WTC11 (cell line): Measurements from ENCODE around the gene CLDN19.

Experiments
- CBFB ChIP-seq: sonication (generic); formaldehyde crosslinking; IDR thresholded peaks from 2 replicates; pipeline ENCODE4 v1.8.1; 2022; ENCODE audit warnings: mild to moderate bottlenecking, low read depth, missing genetic modification reagents
- CTCF ChIP-seq: fragments of 200-600 bp; IDR thresholded peaks from 2 replicates; pipeline ENCODE4 v1.8.0; 2022; ENCODE audit warnings: antibody characterized with exemption
- ESRRA ChIP-seq: sonication (generic); formaldehyde crosslinking; IDR thresholded peaks from 2 replicates; pipeline ENCODE4 v1.8.1; 2022; ENCODE audit warnings: mild to moderate bottlenecking, missing genetic modification reagents, borderline replicate concordance
- FOXP1 ChIP-seq: sonication (generic); formaldehyde crosslinking; IDR thresholded peaks from 2 replicates; pipeline ENCODE4 v1.8.0; 2022; ENCODE audit warnings: missing genetic modification reagents, mild to moderate bottlenecking, moderate library complexity, borderline replicate concordance
- MAX ChIP-seq: sonication (generic); formaldehyde crosslinking; IDR thresholded peaks from 2 replicates; pipeline ENCODE4 v1.8.0; 2022; ENCODE audit warnings: mild to moderate bottlenecking, missing genetic modification reagents
- NFYB ChIP-seq: sonication (generic); formaldehyde crosslinking; conservative IDR thresholded peaks from 2 replicates; pipeline ENCODE4 v1.8.0; 2022; ENCODE audit warnings: low read depth, missing genetic modification reagents
- PRRX2 ChIP-seq: fragments of 250-450 bp; sonication (Bioruptor Pico); IDR thresholded peaks from 2 replicates; pipeline ENCODE4 v1.8.0; 2021; ENCODE audit warnings: mild to moderate bottlenecking
- USF2 ChIP-seq: sonication (generic); formaldehyde crosslinking; IDR thresholded peaks from 2 replicates; pipeline ENCODE4 v1.8.1; 2023; ENCODE audit warnings: mild to moderate bottlenecking, missing genetic modification reagents, moderate library complexity
- ZNF317 ChIP-seq: sonication (generic); formaldehyde crosslinking; IDR thresholded peaks from 2 replicates; pipeline ENCODE4 v1.8.1; 2023; ENCODE audit warnings: low read depth, mild to moderate bottlenecking, moderate library complexity, missing genetic modification reagents, borderline replicate concordance
- TF ChIP-seq, protein P1 (sequence below): sonication (generic); formaldehyde crosslinking; IDR thresholded peaks from 2 replicates; pipeline ENCODE4 v1.8.1; 2023; ENCODE audit warnings: mild to moderate bottlenecking, missing genetic modification reagents
- TF ChIP-seq, protein P2 (sequence below): sonication (generic); formaldehyde crosslinking; IDR thresholded peaks from 2 replicates; pipeline ENCODE4 v1.8.0; 2023; ENCODE audit warnings: mild to moderate bottlenecking, missing genetic modification reagents
- TF ChIP-seq, protein P3 (sequence below): sonication (generic); formaldehyde crosslinking; IDR thresholded peaks from 2 replicates; pipeline ENCODE4 v1.8.1; 2022; ENCODE audit warnings: mild to moderate bottlenecking, missing genetic modification reagents, moderate library complexity, borderline replicate concordance

DNA sequence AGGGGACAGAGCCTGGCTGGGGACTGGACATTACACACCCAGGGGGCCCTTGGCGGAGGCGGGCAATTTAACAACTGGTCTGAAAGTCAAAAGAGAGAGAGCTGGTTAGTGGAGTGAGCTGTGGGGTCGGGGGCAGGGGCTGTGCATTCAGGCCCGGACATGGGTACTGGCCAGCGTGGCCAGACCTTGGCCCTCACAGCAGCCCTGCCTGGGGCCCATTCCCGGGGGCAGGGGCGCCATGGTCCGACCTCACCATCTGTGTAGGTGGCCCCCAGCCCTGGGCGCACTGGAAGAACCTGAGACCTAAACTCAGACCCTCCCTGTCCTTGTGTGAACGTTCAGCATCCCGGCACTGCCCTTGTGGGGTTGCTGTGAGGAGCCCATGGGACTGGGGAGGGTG, 5.0 kb downstream of the CLDN19 start:
- TF ChIP-seq NFYB (CRISPR knock-in tag) (no peak), FOXP1 (CRISPR knock-in tag) (no peak), CTCF (no peak), ZNF317 (no peak), CBFB (CRISPR knock-in tag) (no peak), PRRX2 (CRISPR knock-in tag) (no peak), ESRRA (CRISPR knock-in tag) (no peak), MAX (CRISPR knock-in tag) (no peak), USF2 (CRISPR knock-in tag) (no peak)
- TF ChIP-seq, protein P1, sequence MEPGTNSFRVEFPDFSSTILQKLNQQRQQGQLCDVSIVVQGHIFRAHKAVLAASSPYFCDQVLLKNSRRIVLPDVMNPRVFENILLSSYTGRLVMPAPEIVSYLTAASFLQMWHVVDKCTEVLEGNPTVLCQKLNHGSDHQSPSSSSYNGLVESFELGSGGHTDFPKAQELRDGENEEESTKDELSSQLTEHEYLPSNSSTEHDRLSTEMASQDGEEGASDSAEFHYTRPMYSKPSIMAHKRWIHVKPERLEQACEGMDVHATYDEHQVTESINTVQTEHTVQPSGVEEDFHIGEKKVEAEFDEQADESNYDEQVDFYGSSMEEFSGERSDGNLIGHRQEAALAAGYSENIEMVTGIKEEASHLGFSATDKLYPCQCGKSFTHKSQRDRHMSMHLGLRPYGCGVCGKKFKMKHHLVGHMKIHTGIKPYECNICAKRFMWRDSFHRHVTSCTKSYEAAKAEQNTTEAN (CRISPR knock-in tag) = no peak
- TF ChIP-seq, protein P2, sequence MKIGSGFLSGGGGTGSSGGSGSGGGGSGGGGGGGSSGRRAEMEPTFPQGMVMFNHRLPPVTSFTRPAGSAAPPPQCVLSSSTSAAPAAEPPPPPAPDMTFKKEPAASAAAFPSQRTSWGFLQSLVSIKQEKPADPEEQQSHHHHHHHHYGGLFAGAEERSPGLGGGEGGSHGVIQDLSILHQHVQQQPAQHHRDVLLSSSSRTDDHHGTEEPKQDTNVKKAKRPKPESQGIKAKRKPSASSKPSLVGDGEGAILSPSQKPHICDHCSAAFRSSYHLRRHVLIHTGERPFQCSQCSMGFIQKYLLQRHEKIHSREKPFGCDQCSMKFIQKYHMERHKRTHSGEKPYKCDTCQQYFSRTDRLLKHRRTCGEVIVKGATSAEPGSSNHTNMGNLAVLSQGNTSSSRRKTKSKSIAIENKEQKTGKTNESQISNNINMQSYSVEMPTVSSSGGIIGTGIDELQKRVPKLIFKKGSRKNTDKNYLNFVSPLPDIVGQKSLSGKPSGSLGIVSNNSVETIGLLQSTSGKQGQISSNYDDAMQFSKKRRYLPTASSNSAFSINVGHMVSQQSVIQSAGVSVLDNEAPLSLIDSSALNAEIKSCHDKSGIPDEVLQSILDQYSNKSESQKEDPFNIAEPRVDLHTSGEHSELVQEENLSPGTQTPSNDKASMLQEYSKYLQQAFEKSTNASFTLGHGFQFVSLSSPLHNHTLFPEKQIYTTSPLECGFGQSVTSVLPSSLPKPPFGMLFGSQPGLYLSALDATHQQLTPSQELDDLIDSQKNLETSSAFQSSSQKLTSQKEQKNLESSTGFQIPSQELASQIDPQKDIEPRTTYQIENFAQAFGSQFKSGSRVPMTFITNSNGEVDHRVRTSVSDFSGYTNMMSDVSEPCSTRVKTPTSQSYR = no peak
- TF ChIP-seq, protein P3, sequence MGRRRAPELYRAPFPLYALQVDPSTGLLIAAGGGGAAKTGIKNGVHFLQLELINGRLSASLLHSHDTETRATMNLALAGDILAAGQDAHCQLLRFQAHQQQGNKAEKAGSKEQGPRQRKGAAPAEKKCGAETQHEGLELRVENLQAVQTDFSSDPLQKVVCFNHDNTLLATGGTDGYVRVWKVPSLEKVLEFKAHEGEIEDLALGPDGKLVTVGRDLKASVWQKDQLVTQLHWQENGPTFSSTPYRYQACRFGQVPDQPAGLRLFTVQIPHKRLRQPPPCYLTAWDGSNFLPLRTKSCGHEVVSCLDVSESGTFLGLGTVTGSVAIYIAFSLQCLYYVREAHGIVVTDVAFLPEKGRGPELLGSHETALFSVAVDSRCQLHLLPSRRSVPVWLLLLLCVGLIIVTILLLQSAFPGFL (CRISPR knock-in tag) = no peak
